SK-N-SH treated with all-trans-retinoic acid at 6 μM for 48 hours (cell line): ENCODE results near the gene EP400.

ENCODE experiments used
- BACH2 ChIP-seq: fragments of 250-450 bp; sonication (Bioruptor Pico); IDR thresholded peaks from 2 replicates; pipeline ENCODE4 v1.9.0; 2021; ENCODE audit warnings: mild to moderate bottlenecking, borderline replicate concordance
- TF ChIP-seq, protein P1 (sequence below): fragments of 250-450 bp; sonication (Bioruptor Pico); IDR thresholded peaks from 2 replicates; pipeline ENCODE4 v1.5.1; 2020; ENCODE audit warnings: low read depth, mild to moderate bottlenecking, moderate library complexity

DNA sequence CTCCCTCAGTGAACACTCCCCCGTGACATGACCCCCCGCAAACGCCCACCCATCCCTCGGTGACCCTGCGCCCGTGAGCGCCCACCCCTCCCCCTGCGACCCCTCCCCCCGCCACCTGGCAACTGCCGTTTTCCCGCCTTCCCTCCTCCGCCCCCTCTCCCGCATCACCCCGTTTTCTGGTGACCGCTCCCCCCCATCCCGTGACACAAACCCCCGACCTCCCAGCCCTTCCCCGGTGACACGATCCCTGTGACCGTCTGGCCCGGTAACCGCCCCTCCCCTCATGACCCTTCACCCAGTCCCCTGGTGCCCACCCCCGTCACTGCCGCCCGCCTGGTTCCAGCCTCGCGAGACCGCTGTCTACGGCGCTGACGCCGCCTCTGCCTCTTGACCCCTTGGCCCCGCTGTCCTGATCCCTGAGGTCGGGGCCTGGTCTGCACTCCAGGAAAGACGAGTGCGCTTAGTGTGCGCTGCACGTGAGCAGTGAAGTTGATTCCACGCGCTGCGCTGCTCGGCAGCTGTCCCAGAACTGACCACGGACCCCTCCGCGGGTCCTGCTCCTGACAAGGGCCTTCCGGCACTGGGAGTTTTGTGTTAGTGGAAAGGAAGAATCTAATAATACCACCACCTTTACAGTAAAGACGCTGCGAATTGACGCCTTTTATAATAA, 135.0 kb downstream of the EP400 start:
- TF ChIP-seq, protein P1, sequence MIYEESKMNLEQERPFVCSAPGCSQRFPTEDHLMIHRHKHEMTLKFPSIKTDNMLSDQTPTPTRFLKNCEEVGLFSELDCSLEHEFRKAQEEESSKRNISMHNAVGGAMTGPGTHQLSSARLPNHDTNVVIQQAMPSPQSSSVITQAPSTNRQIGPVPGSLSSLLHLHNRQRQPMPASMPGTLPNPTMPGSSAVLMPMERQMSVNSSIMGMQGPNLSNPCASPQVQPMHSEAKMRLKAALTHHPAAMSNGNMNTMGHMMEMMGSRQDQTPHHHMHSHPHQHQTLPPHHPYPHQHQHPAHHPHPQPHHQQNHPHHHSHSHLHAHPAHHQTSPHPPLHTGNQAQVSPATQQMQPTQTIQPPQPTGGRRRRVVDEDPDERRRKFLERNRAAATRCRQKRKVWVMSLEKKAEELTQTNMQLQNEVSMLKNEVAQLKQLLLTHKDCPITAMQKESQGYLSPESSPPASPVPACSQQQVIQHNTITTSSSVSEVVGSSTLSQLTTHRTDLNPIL (CRISPR knock-in tag) = no peak
- no peak for TF ChIP-seq BACH2 (CRISPR knock-in tag)
